HepG2 (cell line): ENCODE results near the gene LEAP2. TPM values are rescaled to one million over a fixed set of nuclear protein-coding genes. Genes with fewer than 3 reads are reported as not detected.

Experiments
- ARID5B ChIP-seq: IDR thresholded peaks from 2 replicates; pipeline ENCODE4 v1.4.0; 2020; ENCODE audit warnings: mild to moderate bottlenecking, missing genetic modification reagents
- ATAD3A ChIP-seq: sonication (generic); formaldehyde crosslinking; IDR thresholded peaks from 2 replicates; pipeline ENCODE4 v1.4.0; 2020; ENCODE audit warnings: missing genetic modification reagents
- CEBPG ChIP-seq: IDR thresholded peaks from 2 replicates; pipeline ENCODE4 v1.6.1; 2016
- CREM ChIP-seq, 2 experiments: sonication (generic) in 1 of 2; formaldehyde crosslinking in 1 of 2; IDR thresholded peaks; 2 replicates each; pipeline versions ENCODE4 v1.4.0 to v1.6.1; 2016 to 2020; ENCODE audit warnings: antibody characterized with exemption in 1 of 2, mild to moderate bottlenecking in 1 of 2, missing genetic modification reagents in 1 of 2
- FOXK1 ChIP-seq: sonication (generic); formaldehyde crosslinking; IDR thresholded peaks from 2 replicates; pipeline ENCODE4 v1.4.0; 2020; ENCODE audit warnings: low read depth, missing genetic modification reagents, borderline replicate concordance
- FOXK2 ChIP-seq: fragments of 450-650 bp; IDR thresholded peaks from 2 replicates; pipeline ENCODE4 v1.6.1; 2016
- FOXO1 ChIP-seq: sonication (generic); formaldehyde crosslinking; IDR thresholded peaks from 2 replicates; pipeline ENCODE4 v1.4.0; 2020; ENCODE audit warnings: missing genetic modification reagents
- GATAD2A ChIP-seq: IDR thresholded peaks from 2 replicates; pipeline ENCODE4 v1.6.1; 2016
- MIER3 ChIP-seq: IDR thresholded peaks from 2 replicates; pipeline ENCODE4 v1.6.1; 2016; ENCODE audit warnings: missing compliant biosample characterization, borderline replicate concordance
- MYPOP ChIP-seq: sonication (generic); formaldehyde crosslinking; IDR thresholded peaks from 2 replicates; pipeline ENCODE4 v1.8.1; 2023; ENCODE audit warnings: mild to moderate bottlenecking, moderate library complexity, missing genetic modification reagents
- NCOA2 ChIP-seq: sonication (generic); formaldehyde crosslinking; IDR thresholded peaks from 2 replicates; pipeline ENCODE4 v1.8.0; 2022; ENCODE audit warnings: inconsistent platforms
- SAP130 ChIP-seq: IDR thresholded peaks from 2 replicates; pipeline ENCODE4 v1.6.1; 2016; ENCODE audit warnings: low read depth
- SOX13 ChIP-seq, 3 experiments: fragments of 450-650 bp in 1 of 3; sonication (generic) in 1 of 3; formaldehyde crosslinking in 1 of 3; IDR thresholded peaks in 2 of 3; conservative IDR thresholded peaks in 1 of 3; 2 replicates each; pipeline versions ENCODE4 v1.5.0 to v1.6.1; 2016 to 2020; ENCODE audit warnings: antibody characterized with exemption in 1 of 3, mild to moderate bottlenecking in 1 of 3, missing compliant biosample characterization in 1 of 3, missing genetic modification reagents in 1 of 3, moderate library complexity in 1 of 3
- SOX6 ChIP-seq, 2 experiments: fragments of 450-650 bp in 1 of 2; sonication (generic) in 1 of 2; formaldehyde crosslinking in 1 of 2; IDR thresholded peaks; 2 replicates each; pipeline versions ENCODE4 v1.4.0 to v1.6.1; 2017 to 2020; ENCODE audit warnings: antibody characterized with exemption in 1 of 2, mild to moderate bottlenecking in 1 of 2, missing genetic modification reagents in 1 of 2
- TEAD2 ChIP-seq: sonication (generic); formaldehyde crosslinking; IDR thresholded peaks from 2 replicates; pipeline ENCODE4 v1.9.0; 2021; ENCODE audit warnings: missing genetic modification reagents
- TFAP4 ChIP-seq: sonication (generic); IDR thresholded peaks from 2 replicates; pipeline ENCODE4 v1.6.1; 2016; ENCODE audit warnings: low read depth, borderline replicate concordance
- ZFP36L1 ChIP-seq: sonication (generic); formaldehyde crosslinking; IDR thresholded peaks from 2 replicates; pipeline ENCODE4 v1.8.0; 2022; ENCODE audit warnings: mild to moderate bottlenecking, missing genetic modification reagents, moderate library complexity
- ZNF280D ChIP-seq: sonication (generic); formaldehyde crosslinking; IDR thresholded peaks from 2 replicates; pipeline ENCODE4 v1.5.1; 2020; ENCODE audit warnings: mild to moderate bottlenecking, missing genetic modification reagents
- ZNF3 ChIP-seq: IDR thresholded peaks from 2 replicates; pipeline ENCODE4 v1.7.0; 2017; ENCODE audit warnings: inconsistent platforms
- ZNF644 ChIP-seq: IDR thresholded peaks from 2 replicates; pipeline ENCODE4 v1.6.1; 2016; ENCODE audit warnings: low read depth
- ZNF713 ChIP-seq: sonication (generic); formaldehyde crosslinking; IDR thresholded peaks from 2 replicates; pipeline ENCODE4 v1.4.0; 2020; ENCODE audit warnings: mild to moderate bottlenecking, missing genetic modification reagents
- polyA plus RNA-seq, 8 experiments: library from polyadenylated mRNA; depleted of rRNA in 3 of 8; stranded (reverse) in 7 of 8; unstranded in 1 of 8; fragments of >200 nt; fragmentation: Illumina TruSeq in 4 of 8; extraction: Trizol in 4 of 8; gene quantifications; 2 replicates each; pipeline versions ENCODE4 v1.2.1 to v1.2.3, GENCODE V29; 2011 to 2016; ENCODE audit warnings: low read depth in 4 of 8, missing spikeins in 1 of 8, mixed read lengths in 1 of 8; ENCODE audit not compliant: insufficient read depth in 1 of 8
- total RNA-seq, 5 experiments: library from RNA; depleted of rRNA; stranded (reverse); fragments of >200 nt; fragmentation: Illumina TruSeq; extraction: Trizol; gene quantifications; 2 replicates each; pipeline ENCODE4 v1.2.3, GENCODE V29; 2016; ENCODE audit warnings: low read depth in 1 of 5

The LEAP2 gene
- total and polyA plus RNA-seq, 2 of the 13 experiments (the other 11 are each of a cell fraction or from before 2014, with no cell fraction given) = 23.9 to 51.9 TPM

GRCh38 chr5:132905938-132906337 is 32.5 kb downstream of the LEAP2 start (continued):
- no peak for TF ChIP-seq ZNF280D (CRISPR knock-in tag)
- peak; percentile 89 for TF ChIP-seq FOXK2
- peak; percentile 81; the same call in 1 of the 2 replicates for TF ChIP-seq TFAP4
- no peak for TF ChIP-seq ZNF3
- no peak for TF ChIP-seq SOX13 (IDR thresholded peaks at IDR 0.05)
- TF ChIP-seq SOX13 (CRISPR knock-in tag; conservative IDR thresholded peaks at IDR 0.05 in 1 of 2, IDR thresholded peaks at IDR 0.05 in 1 of 2) = peak in 1 of 2 experiments; percentile 53; a peak in 1 of 4 replicates
- peak; percentile 18; the same call in 1 of the 2 replicates for TF ChIP-seq ZNF644 (CRISPR knock-in tag)
- peak; percentile 74 for TF ChIP-seq SAP130 (CRISPR knock-in tag)
- no peak; the same call in 1 of the 2 replicates for TF ChIP-seq FOXO1 (CRISPR knock-in tag)
- no peak for TF ChIP-seq ZNF713 (CRISPR knock-in tag)
- peak; percentile 87 for TF ChIP-seq GATAD2A (CRISPR knock-in tag)
- 0 out of 2 replicates have a peak, but pooled peaks have one; percentile 44 for TF ChIP-seq MIER3 (CRISPR knock-in tag)
- TF ChIP-seq MYPOP (CRISPR knock-in tag) = peak; percentile 45; the same call in 1 of the 2 replicates
- no peak for TF ChIP-seq ATAD3A (CRISPR knock-in tag)
- no peak for TF ChIP-seq SOX6 (IDR thresholded peaks at IDR 0.05)
- TF ChIP-seq SOX6 (CRISPR knock-in tag; IDR thresholded peaks at IDR 0.05) = peak; percentile 44; the same call in 1 of the 2 replicates
- TF ChIP-seq ZFP36L1 (CRISPR knock-in tag) = 0 out of 2 replicates have a peak, but pooled peaks have one; percentile 46
- peak; percentile 90 for TF ChIP-seq FOXK1
- TF ChIP-seq NCOA2 (CRISPR knock-in tag) = 0 out of 2 replicates have a peak, but pooled peaks have one; percentile 29
- peak; percentile 29; the same call in 1 of the 2 replicates for TF ChIP-seq CREM (IDR thresholded peaks at IDR 0.05)
- TF ChIP-seq CREM (CRISPR knock-in tag; IDR thresholded peaks at IDR 0.05) = no peak
- no peak for TF ChIP-seq TEAD2 (CRISPR knock-in tag)
- peak; percentile 12; the same call in 1 of the 2 replicates for TF ChIP-seq CEBPG (CRISPR knock-in tag)
- peak; percentile 72 for TF ChIP-seq ARID5B
